ENCODE results near the gene FEV.

Gene FEV

GRCh38 chr2:218992196-218992595 is 7.2 kb upstream of the FEV start:
- DNase-seq = no peak

GRCh38 chr2:218991674-218992168 is 6.7 kb upstream of the FEV start:
- no peak for DNase-seq

- no peak for DNase-seq
These were observed 5.6 kb upstream of the FEV start for GRCh38 chr2:218990612-218991011.

GRCh38 chr2:218990052-218990451 is 5.1 kb upstream of the FEV start:
- no peak for DNase-seq

- DNase-seq = no peak
These were observed 3.7 kb upstream of the FEV start for GRCh38 chr2:218988650-218989049.

- no peak for DNase-seq
These were observed 3.2 kb upstream of the FEV start for GRCh38 chr2:218988164-218988563.

- no peak for DNase-seq
These were observed 1.3 kb upstream of the FEV start for GRCh38 chr2:218986148-218986761.

GRCh38 chr2:218985325-218986091 is 524 bp upstream of the FEV start:
- no peak for DNase-seq

GRCh38 chr2:218984239-218985020 is 554 bp downstream of the FEV start:
- DNase-seq = no peak

GRCh38 chr2:218983934-218984238 is 1.1 kb downstream of the FEV start:
- DNase-seq = no peak

GRCh38 chr2:218983263-218983933 is 1.6 kb downstream of the FEV start:
- DNase-seq = no peak

- DNase-seq = no peak
These were observed 2.3 kb downstream of the FEV start for GRCh38 chr2:218982586-218983262.

- no peak for DNase-seq
These were observed 3.0 kb downstream of the FEV start for GRCh38 chr2:218981881-218982585.

- no peak for DNase-seq
These were observed 3.5 kb downstream of the FEV start for GRCh38 chr2:218981390-218981880.

GRCh38 chr2:218980735-218981389 is 4.1 kb downstream of the FEV start:
- DNase-seq = no peak

- peak; percentile 84 for DNase-seq
These were observed 4.9 kb downstream of the FEV start for GRCh38 chr2:218979846-218980734.

GRCh38 chr2:218975060-218975777 is 9.8 kb downstream of the FEV start:
- no peak for DNase-seq

- DNase-seq = no peak
These were observed 14.1 kb downstream of the FEV start for GRCh38 chr2:218970894-218971293.

GRCh38 chr2:218964041-218964771 is 20.8 kb downstream of the FEV start:
- no peak for DNase-seq
